ENCODE measurements around the gene MFGE8.

MFGE8 gene

GRCh38 chr15:88913017-88913849 lies at the start of gene MFGE8:
MFGE8 (minus strand) TSS chr15:88913379; CDS start chr15:88913319, 60 bp downstream.
- TF ChIP-seq, protein P1, sequence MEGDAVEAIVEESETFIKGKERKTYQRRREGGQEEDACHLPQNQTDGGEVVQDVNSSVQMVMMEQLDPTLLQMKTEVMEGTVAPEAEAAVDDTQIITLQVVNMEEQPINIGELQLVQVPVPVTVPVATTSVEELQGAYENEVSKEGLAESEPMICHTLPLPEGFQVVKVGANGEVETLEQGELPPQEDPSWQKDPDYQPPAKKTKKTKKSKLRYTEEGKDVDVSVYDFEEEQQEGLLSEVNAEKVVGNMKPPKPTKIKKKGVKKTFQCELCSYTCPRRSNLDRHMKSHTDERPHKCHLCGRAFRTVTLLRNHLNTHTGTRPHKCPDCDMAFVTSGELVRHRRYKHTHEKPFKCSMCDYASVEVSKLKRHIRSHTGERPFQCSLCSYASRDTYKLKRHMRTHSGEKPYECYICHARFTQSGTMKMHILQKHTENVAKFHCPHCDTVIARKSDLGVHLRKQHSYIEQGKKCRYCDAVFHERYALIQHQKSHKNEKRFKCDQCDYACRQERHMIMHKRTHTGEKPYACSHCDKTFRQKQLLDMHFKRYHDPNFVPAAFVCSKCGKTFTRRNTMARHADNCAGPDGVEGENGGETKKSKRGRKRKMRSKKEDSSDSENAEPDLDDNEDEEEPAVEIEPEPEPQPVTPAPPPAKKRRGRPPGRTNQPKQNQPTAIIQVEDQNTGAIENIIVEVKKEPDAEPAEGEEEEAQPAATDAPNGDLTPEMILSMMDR (IDR thresholded peaks at IDR 0.05; ENCODE audit: low read depth, low read length): no peak
- H3K4me3 ChIP-seq (ENCODE audit: low read depth, low read length): peak within 1 kb of the TSS; percentile 77
- in situ Hi-C loops (cut with HindIII; ENCODE audit: low sequenced_read_pairs): loop anchor here (25.0 kb wide), 1 partner anchor 99 kb away; no protein-coding TSS in a partner anchor
- DNase-seq (ENCODE audit: low read depth, low spot score): peak; percentile 64

DNA sequence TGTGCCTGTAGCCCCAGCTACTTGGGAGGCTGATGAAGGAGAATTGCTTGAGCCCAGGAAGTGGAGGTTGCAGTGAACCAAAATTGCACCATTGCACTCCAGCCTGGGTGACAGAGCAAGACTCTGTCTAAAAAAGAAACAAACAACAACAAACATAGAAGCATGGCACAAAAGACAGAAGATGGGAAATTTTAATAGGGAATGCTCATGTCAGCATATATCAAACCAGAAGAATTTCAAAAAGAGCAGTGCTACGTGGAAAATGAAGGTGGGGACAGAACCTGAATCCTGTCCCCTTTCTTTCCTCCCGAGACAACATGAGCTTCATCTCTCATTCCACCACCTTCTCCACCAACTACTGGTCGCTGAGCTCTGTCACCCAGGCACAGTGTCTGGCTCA lies 46.3 kb upstream of the MFGE8 start:
- in situ Hi-C loops (cut with HindIII; ENCODE audit: low sequenced_read_pairs): no loop called here
- no peak for DNase-seq (ENCODE audit: low read depth, low spot score)
- TF ChIP-seq, protein P1 (IDR thresholded peaks at IDR 0.05; ENCODE audit: low read depth, low read length): no peak
- no peak overlapping the region for H3K4me3 ChIP-seq (ENCODE audit: low read depth, low read length)

DNA sequence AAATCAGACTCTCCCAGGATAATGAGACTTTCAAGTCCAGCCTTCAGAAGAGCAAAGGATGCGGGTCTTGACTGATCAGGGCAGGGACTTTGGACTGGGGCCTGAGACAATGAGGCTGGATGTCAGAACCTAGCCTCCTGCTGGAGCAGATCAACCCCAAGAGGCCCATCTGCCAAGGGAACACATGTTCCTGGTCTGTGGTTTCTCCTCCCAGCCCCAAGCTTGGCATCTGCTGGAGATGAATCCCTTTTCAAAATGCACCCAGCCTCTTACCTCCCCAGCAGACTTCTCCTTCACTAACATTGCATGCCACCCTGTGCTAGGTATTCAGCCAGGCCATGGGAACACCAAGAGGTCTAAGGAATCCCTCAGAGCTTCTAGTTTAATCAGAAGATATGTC lies 43.7 kb upstream of the MFGE8 start:
- DNase-seq (ENCODE audit: low read depth, low spot score): no peak
- in situ Hi-C loops (cut with HindIII; ENCODE audit: low sequenced_read_pairs): no loop called here
- TF ChIP-seq, protein P1 (IDR thresholded peaks at IDR 0.05; ENCODE audit: low read depth, low read length): no peak
- H3K4me3 ChIP-seq (ENCODE audit: low read depth, low read length): no peak overlapping the region

GRCh38 chr15:88956263-88956662 lies 43.1 kb upstream of the MFGE8 start:
- DNase-seq (ENCODE audit: low read depth, low spot score): no peak
- in situ Hi-C loops (cut with HindIII; ENCODE audit: low sequenced_read_pairs): no loop called here
- TF ChIP-seq, protein P1 (IDR thresholded peaks at IDR 0.05; ENCODE audit: low read depth, low read length): no peak
- no peak overlapping the region for H3K4me3 ChIP-seq (ENCODE audit: low read depth, low read length)

DNA sequence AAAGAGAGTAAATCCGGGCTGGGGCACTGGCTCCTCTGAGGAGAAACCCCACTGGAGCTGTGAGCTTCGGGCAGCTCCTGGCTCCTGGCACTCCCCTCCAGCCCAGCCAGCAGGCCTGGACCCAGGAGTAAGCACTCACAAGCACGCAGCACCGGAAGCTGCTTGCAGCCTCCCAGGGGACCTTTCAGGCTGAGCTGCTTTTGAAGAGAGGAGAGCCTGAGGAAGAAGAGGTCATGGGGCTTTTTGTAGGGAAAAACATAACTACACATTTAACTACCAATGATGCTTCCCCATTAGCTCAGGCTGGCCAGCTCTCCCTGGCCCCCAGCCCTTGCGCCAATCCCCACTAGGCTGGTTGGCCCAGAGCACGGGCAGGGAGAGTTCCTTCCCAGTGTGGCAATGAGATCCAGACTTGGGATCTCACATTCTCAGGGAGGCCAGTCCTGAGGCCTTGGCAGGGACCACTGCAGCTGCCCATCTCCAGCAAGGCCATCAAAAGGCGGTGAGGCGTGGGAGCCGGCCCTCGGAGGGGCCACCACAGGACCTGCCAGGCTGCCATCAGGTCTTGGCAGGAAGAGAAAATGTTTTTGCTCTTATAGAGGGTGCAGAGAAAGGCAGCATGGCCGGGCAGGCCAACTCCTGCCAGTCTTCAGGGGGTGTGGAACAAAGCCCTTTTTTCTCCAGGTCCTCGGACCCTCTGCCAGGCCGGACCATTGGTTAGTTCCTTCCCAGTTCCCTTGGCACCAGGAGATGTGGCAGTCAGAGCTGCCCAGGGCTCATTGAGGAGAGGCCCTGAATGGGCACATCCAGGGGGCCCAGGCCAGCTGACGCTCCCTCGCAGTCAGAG lies 41.5 kb upstream of the MFGE8 start:
- peak; percentile 11 for DNase-seq (ENCODE audit: low read depth, low spot score)
- in situ Hi-C loops (cut with HindIII; ENCODE audit: low sequenced_read_pairs): no loop called here
- H3K4me3 ChIP-seq (ENCODE audit: low read depth, low read length): no peak overlapping the region
- TF ChIP-seq, protein P1 (IDR thresholded peaks at IDR 0.05; ENCODE audit: low read depth, low read length): no peak

DNA sequence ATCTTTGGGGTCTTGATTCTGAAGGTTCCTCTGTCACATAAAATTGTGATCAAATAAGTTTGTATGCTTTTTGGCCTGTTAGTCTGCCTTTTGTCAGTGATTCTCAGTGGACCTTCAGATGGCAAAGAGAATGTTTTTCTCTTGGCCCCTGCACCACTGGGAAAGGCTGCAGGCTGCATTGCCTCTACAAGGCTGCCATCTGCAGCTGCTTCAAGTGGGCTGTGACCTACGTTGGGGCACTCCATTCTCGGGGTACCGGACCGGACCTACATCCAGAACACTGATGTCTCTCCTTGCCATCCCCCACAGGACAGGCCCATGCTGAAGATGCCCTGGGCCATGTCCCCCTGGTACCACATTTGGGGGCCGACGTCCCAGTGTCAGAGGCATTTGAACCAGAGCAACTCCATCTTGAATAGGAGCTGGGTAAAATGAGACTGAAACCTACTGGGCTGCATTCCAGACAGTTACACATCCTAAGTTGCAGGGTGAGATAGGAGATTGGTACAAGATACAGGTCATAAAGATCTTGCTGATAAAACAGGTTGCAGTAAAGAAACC lies 37.5 kb upstream of the MFGE8 start:
- no peak overlapping the region for H3K4me3 ChIP-seq (ENCODE audit: low read depth, low read length)
- DNase-seq (ENCODE audit: low read depth, low spot score): no peak
- TF ChIP-seq, protein P1 (IDR thresholded peaks at IDR 0.05; ENCODE audit: low read depth, low read length): no peak
- in situ Hi-C loops (cut with HindIII; ENCODE audit: low sequenced_read_pairs): no loop called here
